Middle frontal gyrus (tissue), 1 donor: ENCODE results near the gene KRT26.

ENCODE experiments used
- DNase-seq: peaks from one replicate; pipeline ENCODE4 v3.0.0-alpha.2; 2015; ENCODE audit warnings: low spot score; ENCODE audit errors: extremely low spot score

KRT26 gene

GRCh38 chr17:40727447-40728231 is 44.4 kb downstream of the KRT26 start:
- no peak for DNase-seq

DNA sequence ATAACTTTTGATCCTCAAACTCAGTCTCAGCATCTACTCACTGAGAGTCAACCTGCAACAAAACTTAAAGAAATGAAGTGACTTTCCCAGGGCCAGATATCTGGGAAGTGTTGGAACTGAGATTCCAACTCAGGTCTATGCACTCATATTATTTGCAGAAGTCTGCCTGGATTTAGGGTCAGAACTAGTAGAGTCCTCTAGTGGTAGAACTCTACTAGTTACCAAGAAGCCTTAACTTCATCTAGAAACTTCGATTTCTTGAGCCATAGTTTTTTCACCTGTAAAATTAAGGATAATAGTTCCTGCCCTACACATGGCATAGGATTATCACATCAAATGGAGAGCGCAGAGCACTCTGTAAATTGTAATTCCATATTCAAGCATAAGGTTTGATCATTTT is 45.1 kb downstream of the KRT26 start:
- DNase-seq = no peak

GRCh38 chr17:40724656-40725055 is 47.3 kb downstream of the KRT26 start:
- no peak for DNase-seq

- no peak for DNase-seq
Measured at GRCh38 chr17:40722241-40722640, 49.8 kb downstream of the KRT26 start.

DNA sequence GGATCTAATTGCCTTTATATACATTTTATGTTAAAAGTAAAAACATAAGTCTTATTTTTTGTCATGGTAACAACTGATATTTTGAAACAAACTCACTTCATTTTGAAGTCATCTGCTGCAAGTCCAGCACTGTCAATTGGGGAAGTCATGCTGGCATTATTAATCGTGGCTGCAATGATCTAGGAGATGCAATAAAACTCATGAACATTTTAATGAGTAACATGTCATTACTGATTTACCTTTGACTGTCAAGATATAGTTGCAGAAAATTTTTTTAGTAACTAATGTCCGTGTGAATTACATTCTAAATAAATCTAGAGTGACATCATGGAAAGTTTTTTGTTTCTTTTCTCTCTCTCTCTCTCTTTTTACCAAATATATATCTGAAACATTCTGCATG is 51.1 kb downstream of the KRT26 start:
- DNase-seq = no peak

- DNase-seq = no peak
Measured at GRCh38 chr17:40718930-40719329, 53.1 kb downstream of the KRT26 start.

- no peak for DNase-seq
Measured at GRCh38 chr17:40717776-40718175, 54.2 kb downstream of the KRT26 start.
